ENCODE measurements around the gene SEMA6D. TPM values are rescaled to one million over a fixed set of nuclear protein-coding genes. Genes with fewer than 3 reads are reported as not detected.

SEMA6D gene
- total and polyA plus RNA-seq, 10 of the 15 experiments (the other 5 are each of a cell fraction or from before 2014, with no cell fraction given): 0.01 to 0.52 (median 0.09) TPM; not detected in 6

- WGBS (ENCODE audit: insufficient coverage, insufficient replicate concordance, low lambda C conversion rate, missing lambda C conversion rate): 12% methylated on average over 2 of the region's 2 CpGs
- RAD21 ChIA-PET (ENCODE audit: unreplicated experiment): no interaction called here
These were observed 27.7 kb downstream of the SEMA6D start for GRCh38 chr15:47744973-47745372.

More at GRCh38 chr15:47744973-47745372, 27.7 kb downstream of the SEMA6D start:
- FAIRE-seq (no peak), ATAC-seq (no peak), DNase-seq (ENCODE audit: low read depth, low spot score) (no peak)
- H4K20me1 ChIP-seq (ENCODE audit: control insufficient read depth, insufficient read depth): no peaks in the 10 kb centered on the region
- ChIA-PET POLR2A (no interaction called here), CTCF (no interaction called here), SMC1A (ENCODE audit: uncharacterized antibody, unreplicated experiment) (no interaction called here)
- H3K27me3 ChIP-seq (replicated peaks in 1 of 2; ENCODE audit: control insufficient read depth in 2 of 2, insufficient read depth in 2 of 2, low read length in 1 of 2): no peaks in the 10 kb centered on the region
- no peak overlapping the region for H3K27ac ChIP-seq (ENCODE audit: control insufficient read depth, insufficient read depth)
- no peak overlapping the region for H3K4me2 ChIP-seq (ENCODE audit: control insufficient read depth, insufficient read depth)
- no peak overlapping the region for H2AFZ ChIP-seq (ENCODE audit: control insufficient read depth, low read depth, low read length)
- no peaks in the 10 kb centered on the region for H3K4me1 ChIP-seq (ENCODE audit: control insufficient read depth, insufficient read depth, low read length)
- no peak overlapping the region for H3K4me3 ChIP-seq
- no peak overlapping the region for H3K9ac ChIP-seq (ENCODE audit: control insufficient read depth, insufficient read depth, low read length)
- in situ Hi-C loops (cut with MboI) (no loop called here), intact Hi-C loops (cut with micrococcal nuclease; ENCODE audit: unreplicated experiment) (no loop called here)
- TF ChIP-seq NBN (IDR thresholded peaks at IDR 0.05): no peak
- TF ChIP-seq SMAD5 (IDR thresholded peaks at IDR 0.05; ENCODE audit: low read depth): no peak
- TF ChIP-seq POLR2AphosphoS2 (IDR thresholded peaks at IDR 0.05; ENCODE audit: low read depth, low read length): no peak
- TF ChIP-seq NR2F1 (conservative IDR thresholded peaks at IDR 0.05): no peak
- no peak for TF ChIP-seq SPI1 (IDR thresholded peaks at IDR 0.05; ENCODE audit: borderline replicate concordance, insufficient read depth, low read depth, low read length)
- no peak for TF ChIP-seq RAD51 (IDR thresholded peaks at IDR 0.05)
- TF ChIP-seq ZNF24 (IDR thresholded peaks at IDR 0.05): no peak
- TF ChIP-seq NFIC (IDR thresholded peaks at IDR 0.05; ENCODE audit: low read depth, low read length): no peak
- TF ChIP-seq SIN3A (IDR thresholded peaks at IDR 0.05; ENCODE audit: low read depth, low read length): no peak
- TF ChIP-seq MYC (IDR thresholded peaks at IDR 0.05; ENCODE audit: insufficient read depth, insufficient read length, insufficient replicate concordance, low read length, severe bottlenecking): no peak
- TF ChIP-seq ASH2L (IDR thresholded peaks at IDR 0.05; ENCODE audit: borderline replicate concordance, low read depth): no peak
- no peak for TF ChIP-seq RBBP5 (conservative IDR thresholded peaks at IDR 0.05)
- TF ChIP-seq CREM (IDR thresholded peaks at IDR 0.05; ENCODE audit: low read depth): no peak
- no peak for TF ChIP-seq MLLT1 (IDR thresholded peaks at IDR 0.05)
- TF ChIP-seq KAT2A (conservative IDR thresholded peaks at IDR 0.05; ENCODE audit: control insufficient read depth, low read depth, low read length): no peak
- no peak for TF ChIP-seq RFX5 (IDR thresholded peaks at IDR 0.05; ENCODE audit: low read depth, low read length)
- no peak for TF ChIP-seq ZNF592 (IDR thresholded peaks at IDR 0.05)
- H3K36me3 ChIP-seq (ENCODE audit: control insufficient read depth in 2 of 2, insufficient read depth in 2 of 2, low read length in 1 of 2): no peaks in the 10 kb centered on the region
- BruUV-seq (replicated peaks): no TSS peak
- no peaks in the 10 kb centered on the region for H3K79me2 ChIP-seq (ENCODE audit: control insufficient read depth, insufficient read depth, low read length)
- no peaks in the 10 kb centered on the region for H3K9me3 ChIP-seq (replicated peaks; ENCODE audit: control insufficient read depth, insufficient read depth, low read length)
